HCT116 (cell line): ENCODE data around the gene AKAP12.

Experiments
- CEBPB ChIP-seq: IDR thresholded peaks from 2 replicates; pipeline ENCODE4 v1.6.1; 2012; ENCODE audit warnings: low read depth
- ELF1 ChIP-seq: IDR thresholded peaks from 2 replicates; pipeline ENCODE4 v1.6.1; 2012; ENCODE audit warnings: low read depth, borderline replicate concordance
- EZH2 ChIP-seq: fragments of 200-600 bp; sonication (generic); IDR thresholded peaks from 2 replicates; pipeline ENCODE4 v1.6.1; 2017; ENCODE audit warnings: antibody characterized with exemption, mixed run types
- EZH2phosphoT487 ChIP-seq: fragments of 200-600 bp; IDR thresholded peaks from 2 replicates; pipeline ENCODE4 v1.6.1; 2018; ENCODE audit warnings: antibody characterized with exemption, borderline replicate concordance
- FOSL1 ChIP-seq: IDR thresholded peaks from 2 replicates; pipeline ENCODE4 v1.6.1; 2012; ENCODE audit warnings: low read depth
- POLR2A ChIP-seq: IDR thresholded peaks from 2 replicates; pipeline ENCODE4 v1.7.0; 2011; ENCODE audit warnings: borderline replicate concordance; ENCODE audit not compliant: insufficient read depth, insufficient read length; ENCODE audit errors: extremely low read depth
- SIN3A ChIP-seq: IDR thresholded peaks from 2 replicates; pipeline ENCODE4 v1.6.1; 2012; ENCODE audit warnings: low read depth
- SP1 ChIP-seq: IDR thresholded peaks from 2 replicates; pipeline ENCODE4 v1.6.1; 2012; ENCODE audit warnings: low read depth
- YY1 ChIP-seq: IDR thresholded peaks from 2 replicates; pipeline ENCODE4 v1.6.1; 2011; ENCODE audit warnings: low read length, low read depth, moderate library complexity, mild to moderate bottlenecking; ENCODE audit not compliant: insufficient replicate concordance; ENCODE audit errors: extremely low read depth
- ZFX ChIP-seq: fragments of 450-650 bp; IDR thresholded peaks from 2 replicates; pipeline ENCODE4 v1.6.1; 2017
- TF ChIP-seq, protein P1 (sequence below), 3 experiments: fragments of 200-600 bp in 1 of 3; sonication (generic) in 1 of 3; IDR thresholded peaks in 2 of 3; conservative IDR thresholded peaks in 1 of 3; 2 replicates each; pipeline ENCODE4 v1.5.1; 2012 to 2017; ENCODE audit warnings: low read depth in 2 of 3, low read length in 2 of 3, antibody characterized with exemption in 1 of 3, borderline replicate concordance in 1 of 3, control low read depth in 1 of 3, mild to moderate bottlenecking in 1 of 3, mixed read lengths in 1 of 3, mixed run types in 1 of 3, moderate library complexity in 1 of 3; ENCODE audit not compliant: insufficient read depth in 1 of 3
- TF ChIP-seq, protein P2 (sequence below): IDR thresholded peaks from 2 replicates; pipeline ENCODE4 v1.6.1; 2012; ENCODE audit warnings: low read depth
- TF ChIP-seq, protein P3 (sequence below): IDR thresholded peaks from 2 replicates; pipeline ENCODE4 v1.6.1; 2012
- TF ChIP-seq, protein P4 (sequence below): IDR thresholded peaks from 2 replicates; pipeline ENCODE4 v1.6.1; 2012

DNA sequence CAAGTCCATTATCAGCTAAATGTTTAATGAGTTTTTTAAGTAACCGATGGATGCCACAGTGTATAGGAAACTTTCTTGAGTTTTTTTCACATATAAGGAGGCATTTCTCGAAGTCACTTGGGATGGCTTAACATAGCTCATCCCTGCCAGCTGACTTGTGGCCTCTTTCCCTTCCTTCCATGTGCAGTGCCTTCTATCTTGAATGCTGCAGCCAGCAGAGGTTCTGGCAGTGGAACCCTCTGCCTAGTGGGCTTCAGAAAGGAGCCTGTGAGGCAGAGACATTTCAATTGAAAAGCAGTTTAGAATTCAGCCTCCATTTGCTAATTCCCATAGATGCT lies 51.9 kb downstream of the AKAP12 start:
- no peak for TF ChIP-seq SP1
- TF ChIP-seq, protein P1, sequence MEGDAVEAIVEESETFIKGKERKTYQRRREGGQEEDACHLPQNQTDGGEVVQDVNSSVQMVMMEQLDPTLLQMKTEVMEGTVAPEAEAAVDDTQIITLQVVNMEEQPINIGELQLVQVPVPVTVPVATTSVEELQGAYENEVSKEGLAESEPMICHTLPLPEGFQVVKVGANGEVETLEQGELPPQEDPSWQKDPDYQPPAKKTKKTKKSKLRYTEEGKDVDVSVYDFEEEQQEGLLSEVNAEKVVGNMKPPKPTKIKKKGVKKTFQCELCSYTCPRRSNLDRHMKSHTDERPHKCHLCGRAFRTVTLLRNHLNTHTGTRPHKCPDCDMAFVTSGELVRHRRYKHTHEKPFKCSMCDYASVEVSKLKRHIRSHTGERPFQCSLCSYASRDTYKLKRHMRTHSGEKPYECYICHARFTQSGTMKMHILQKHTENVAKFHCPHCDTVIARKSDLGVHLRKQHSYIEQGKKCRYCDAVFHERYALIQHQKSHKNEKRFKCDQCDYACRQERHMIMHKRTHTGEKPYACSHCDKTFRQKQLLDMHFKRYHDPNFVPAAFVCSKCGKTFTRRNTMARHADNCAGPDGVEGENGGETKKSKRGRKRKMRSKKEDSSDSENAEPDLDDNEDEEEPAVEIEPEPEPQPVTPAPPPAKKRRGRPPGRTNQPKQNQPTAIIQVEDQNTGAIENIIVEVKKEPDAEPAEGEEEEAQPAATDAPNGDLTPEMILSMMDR (IDR thresholded peaks at IDR 0.05 in 2 of 3, conservative IDR thresholded peaks at IDR 0.05 in 1 of 3; ENCODE audit: borderline replicate concordance in 1 of 3, insufficient read depth in 1 of 3, low read depth in 2 of 3, low read length in 2 of 3): no peak
- no peak for TF ChIP-seq CEBPB
- TF ChIP-seq SIN3A: no peak
- no peak for TF ChIP-seq POLR2A
- TF ChIP-seq YY1: no peak
- TF ChIP-seq ZFX: no peak
- no peak for TF ChIP-seq EZH2
- TF ChIP-seq, protein P2, sequence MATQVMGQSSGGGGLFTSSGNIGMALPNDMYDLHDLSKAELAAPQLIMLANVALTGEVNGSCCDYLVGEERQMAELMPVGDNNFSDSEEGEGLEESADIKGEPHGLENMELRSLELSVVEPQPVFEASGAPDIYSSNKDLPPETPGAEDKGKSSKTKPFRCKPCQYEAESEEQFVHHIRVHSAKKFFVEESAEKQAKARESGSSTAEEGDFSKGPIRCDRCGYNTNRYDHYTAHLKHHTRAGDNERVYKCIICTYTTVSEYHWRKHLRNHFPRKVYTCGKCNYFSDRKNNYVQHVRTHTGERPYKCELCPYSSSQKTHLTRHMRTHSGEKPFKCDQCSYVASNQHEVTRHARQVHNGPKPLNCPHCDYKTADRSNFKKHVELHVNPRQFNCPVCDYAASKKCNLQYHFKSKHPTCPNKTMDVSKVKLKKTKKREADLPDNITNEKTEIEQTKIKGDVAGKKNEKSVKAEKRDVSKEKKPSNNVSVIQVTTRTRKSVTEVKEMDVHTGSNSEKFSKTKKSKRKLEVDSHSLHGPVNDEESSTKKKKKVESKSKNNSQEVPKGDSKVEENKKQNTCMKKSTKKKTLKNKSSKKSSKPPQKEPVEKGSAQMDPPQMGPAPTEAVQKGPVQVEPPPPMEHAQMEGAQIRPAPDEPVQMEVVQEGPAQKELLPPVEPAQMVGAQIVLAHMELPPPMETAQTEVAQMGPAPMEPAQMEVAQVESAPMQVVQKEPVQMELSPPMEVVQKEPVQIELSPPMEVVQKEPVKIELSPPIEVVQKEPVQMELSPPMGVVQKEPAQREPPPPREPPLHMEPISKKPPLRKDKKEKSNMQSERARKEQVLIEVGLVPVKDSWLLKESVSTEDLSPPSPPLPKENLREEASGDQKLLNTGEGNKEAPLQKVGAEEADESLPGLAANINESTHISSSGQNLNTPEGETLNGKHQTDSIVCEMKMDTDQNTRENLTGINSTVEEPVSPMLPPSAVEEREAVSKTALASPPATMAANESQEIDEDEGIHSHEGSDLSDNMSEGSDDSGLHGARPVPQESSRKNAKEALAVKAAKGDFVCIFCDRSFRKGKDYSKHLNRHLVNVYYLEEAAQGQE: no peak
- TF ChIP-seq EZH2phosphoT487: no peak
- TF ChIP-seq, protein P3, sequence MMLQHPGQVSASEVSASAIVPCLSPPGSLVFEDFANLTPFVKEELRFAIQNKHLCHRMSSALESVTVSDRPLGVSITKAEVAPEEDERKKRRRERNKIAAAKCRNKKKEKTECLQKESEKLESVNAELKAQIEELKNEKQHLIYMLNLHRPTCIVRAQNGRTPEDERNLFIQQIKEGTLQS: no peak
- TF ChIP-seq ELF1: no peak
- TF ChIP-seq, protein P4, sequence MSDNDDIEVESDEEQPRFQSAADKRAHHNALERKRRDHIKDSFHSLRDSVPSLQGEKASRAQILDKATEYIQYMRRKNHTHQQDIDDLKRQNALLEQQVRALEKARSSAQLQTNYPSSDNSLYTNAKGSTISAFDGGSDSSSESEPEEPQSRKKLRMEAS: no peak
- no peak for TF ChIP-seq FOSL1
